ENCODE results near the gene GH1.
"Not testable (repeated sequence)": the region's sequence is repeated elsewhere in the genome, so short reads cannot be mapped to it uniquely, and the experiment has no call there.

GH1 gene

GRCh38 chr17:63918789-63919305 is at the start of gene GH1:
TSS of gene GH1 (minus strand) at chr17:63918839. CDS start at chr17:63918776, 63 bp downstream.
- not testable (repeated sequence) for DNase-seq

DNA sequence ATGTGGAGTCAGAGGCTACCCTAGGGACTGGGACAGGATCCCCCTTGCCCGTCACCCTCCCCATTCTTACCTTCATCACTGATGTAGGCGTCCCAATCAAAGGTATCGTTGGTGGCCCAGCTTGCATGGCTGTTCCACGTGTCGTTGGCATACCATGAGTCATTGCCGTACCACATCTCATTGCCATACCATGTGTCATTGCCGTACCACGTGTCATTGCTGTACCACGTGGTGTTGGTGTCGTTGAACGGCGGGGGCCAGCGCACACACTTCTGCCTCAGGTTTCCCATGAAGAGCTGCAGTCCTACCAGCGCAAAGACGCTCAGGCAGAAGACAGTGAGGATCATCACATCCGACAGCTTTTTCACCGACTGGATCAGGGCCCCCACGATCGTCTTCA is 49.3 kb upstream of the GH1 start:
- no peak for DNase-seq

GRCh38 chr17:63966646-63967264 is 48.1 kb upstream of the GH1 start:
- DNase-seq = no peak

DNA sequence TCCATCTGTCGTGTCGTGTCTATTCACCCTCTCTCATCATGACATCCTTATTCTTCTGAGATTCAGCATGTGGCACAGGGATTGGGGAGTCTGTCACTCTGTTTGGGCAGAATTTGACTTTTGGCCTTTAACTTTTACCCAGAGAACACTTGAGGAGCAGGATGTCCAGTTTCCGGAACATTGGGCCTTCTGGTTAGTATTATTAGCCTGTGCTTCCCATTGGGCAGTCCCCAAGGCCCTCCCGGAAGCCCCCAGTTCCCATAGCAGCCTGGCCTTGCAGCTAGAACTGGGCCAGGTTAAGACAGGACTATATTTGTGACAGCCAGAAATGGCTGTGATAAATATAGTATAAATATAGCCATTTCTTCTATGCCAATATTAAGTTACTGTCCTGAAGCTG is 44.5 kb upstream of the GH1 start:
- DNase-seq = no peak

DNA sequence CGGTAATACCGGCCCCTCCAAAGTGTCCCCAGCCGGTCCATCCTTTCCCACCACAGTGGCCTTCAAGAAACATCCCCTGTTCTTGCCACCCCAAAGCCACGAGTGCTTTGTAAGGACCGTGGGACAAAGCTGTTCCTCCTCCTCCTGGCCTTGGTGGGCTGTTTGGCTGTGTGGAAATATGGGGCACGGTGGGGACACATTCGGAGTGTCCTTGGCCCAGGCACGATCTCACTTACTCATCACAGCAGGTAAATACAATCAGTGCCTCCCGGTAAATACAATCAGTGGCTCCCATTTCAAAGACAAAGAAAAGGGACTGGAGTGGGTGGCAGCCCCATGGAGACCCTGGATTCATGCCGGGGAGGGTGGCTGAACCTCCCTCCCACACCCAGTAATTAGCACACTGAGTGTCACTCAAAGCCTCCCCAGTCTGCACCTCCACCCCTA is 43.7 kb upstream of the GH1 start:
- DNase-seq = no peak

- no peak for DNase-seq
Observed at GRCh38 chr17:63961355-63962212, 42.9 kb upstream of the GH1 start.

- no peak for DNase-seq
Observed at GRCh38 chr17:63960430-63960829, 41.8 kb upstream of the GH1 start.

GRCh38 chr17:63960006-63960405 is 41.4 kb upstream of the GH1 start:
- no peak for DNase-seq

GRCh38 chr17:63956296-63956920 is 37.8 kb upstream of the GH1 start:
- DNase-seq = no peak

DNA sequence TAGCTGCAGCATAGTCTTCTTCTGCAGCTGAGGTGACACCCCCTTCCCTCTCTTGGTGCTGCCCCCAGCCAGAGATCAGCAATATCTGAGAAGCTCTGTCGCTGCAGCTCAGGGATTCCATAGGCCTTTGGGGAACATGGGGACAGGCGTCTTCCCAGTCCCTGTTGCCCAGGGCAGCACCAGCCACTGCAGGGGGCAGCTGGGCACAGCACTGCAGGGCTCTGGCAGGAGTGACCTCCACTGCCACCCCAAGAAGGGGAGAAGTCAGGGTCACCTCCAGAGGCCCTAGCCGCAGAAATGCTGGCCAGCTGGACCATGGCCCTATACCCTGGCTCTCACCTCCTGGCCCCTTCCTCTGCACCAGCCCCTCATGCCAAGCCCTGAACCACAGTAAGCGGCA is 37.2 kb upstream of the GH1 start:
- DNase-seq = no peak

DNA sequence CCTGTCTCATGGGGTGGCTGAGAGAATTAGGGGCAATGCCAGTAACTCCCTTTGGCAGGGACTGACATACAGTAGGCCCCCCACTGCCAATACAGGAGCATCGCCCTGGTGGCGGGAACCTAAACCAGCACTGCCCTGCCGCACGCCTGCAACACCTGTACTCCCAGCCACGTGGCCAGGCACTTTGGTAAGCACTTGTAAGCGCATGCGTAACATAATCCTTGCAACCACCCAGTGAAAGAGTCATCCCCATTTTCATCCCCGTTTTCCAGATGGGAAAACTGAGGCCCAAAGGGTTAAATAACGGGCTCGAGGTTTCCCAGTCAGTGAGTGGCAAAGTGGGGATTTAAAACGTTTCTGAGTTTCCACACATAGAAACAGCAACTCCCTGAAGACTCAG is 36.6 kb upstream of the GH1 start:
- no peak for DNase-seq

- no peak for DNase-seq
Observed at GRCh38 chr17:63954402-63955063, 35.9 kb upstream of the GH1 start.

DNA sequence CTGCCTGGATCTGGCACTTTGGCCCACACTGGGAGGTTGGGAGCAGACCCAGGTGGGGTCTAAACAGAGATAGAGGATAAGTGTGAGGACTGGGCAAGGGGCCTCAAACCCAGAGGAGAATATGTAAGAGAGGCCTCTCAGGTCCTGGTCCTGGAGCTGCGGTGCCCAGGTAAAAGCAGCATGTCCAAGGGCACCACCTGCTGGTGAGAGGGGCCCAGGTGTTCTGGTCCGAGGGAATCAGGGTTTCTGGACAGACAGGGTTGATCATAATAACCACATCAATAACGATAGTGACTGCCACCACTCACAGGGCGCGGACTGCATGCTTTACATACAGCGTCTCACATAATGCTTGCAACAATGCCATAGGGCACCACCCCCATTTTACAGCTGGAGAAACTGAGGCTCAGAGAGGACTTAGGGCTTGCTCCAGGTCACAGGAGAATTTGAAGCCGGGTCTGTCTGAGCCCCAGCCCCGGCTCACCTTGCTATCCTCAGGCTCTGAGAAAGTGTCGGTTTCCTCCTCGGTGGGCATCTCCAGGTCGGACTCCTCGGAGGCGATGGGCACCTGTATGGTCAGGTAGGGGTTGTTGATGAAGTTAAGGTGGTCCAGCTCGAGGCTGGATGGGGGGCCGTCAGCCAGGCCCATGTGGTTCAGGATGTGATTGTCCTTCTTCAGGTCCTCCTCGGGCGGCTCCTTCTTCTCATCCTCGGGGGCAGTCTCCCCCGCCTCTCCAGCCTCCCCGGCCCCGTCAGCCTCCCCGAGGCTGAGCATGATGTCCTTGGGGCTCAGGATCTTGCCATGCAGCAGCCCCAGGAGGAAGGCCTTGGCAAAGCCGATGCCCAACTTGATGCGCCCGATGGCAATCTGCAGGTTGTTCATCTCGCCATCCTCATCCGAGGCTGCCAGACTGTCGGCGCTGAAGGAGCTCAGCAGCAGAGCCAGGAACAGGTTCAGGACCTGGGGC is 32.6 kb upstream of the GH1 start:
- DNase-seq = no peak

GRCh38 chr17:63949576-63950250 is 31.1 kb upstream of the GH1 start:
- DNase-seq = no peak

- DNase-seq = no peak
Observed at GRCh38 chr17:63948521-63948920, 29.9 kb upstream of the GH1 start.

DNA sequence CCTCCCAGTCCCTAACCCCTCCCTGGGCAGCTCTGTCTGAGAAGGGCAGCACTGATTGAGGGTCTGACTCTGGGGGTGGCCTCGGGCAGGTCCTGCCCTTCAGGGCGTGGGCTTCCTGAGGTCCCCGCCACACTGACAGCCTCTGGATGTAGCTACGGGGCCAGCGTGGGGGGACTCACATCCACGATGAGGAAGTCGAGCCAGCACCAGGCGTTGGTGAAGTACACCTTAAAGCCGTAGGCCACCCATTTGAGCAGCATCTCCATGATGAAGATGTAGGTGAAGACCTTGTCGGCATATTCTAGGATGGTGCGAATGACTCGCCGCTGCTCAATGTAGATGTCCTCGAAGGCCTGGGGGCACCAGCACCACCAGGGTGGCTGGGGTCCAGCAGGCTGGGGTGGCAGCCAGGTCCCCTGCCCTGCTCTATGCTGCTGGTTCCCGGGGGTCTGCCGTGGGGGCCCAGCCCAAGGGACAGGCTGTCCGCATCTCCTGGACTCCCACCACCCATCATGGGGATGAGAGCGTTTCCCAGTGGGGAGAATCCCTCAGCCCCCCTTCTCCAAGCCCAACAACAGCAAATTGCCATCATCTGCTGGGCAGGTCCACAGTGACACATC is 29.2 kb upstream of the GH1 start:
- DNase-seq = no peak

GRCh38 chr17:63946440-63947363 is 28.1 kb upstream of the GH1 start:
- no peak for DNase-seq

DNA sequence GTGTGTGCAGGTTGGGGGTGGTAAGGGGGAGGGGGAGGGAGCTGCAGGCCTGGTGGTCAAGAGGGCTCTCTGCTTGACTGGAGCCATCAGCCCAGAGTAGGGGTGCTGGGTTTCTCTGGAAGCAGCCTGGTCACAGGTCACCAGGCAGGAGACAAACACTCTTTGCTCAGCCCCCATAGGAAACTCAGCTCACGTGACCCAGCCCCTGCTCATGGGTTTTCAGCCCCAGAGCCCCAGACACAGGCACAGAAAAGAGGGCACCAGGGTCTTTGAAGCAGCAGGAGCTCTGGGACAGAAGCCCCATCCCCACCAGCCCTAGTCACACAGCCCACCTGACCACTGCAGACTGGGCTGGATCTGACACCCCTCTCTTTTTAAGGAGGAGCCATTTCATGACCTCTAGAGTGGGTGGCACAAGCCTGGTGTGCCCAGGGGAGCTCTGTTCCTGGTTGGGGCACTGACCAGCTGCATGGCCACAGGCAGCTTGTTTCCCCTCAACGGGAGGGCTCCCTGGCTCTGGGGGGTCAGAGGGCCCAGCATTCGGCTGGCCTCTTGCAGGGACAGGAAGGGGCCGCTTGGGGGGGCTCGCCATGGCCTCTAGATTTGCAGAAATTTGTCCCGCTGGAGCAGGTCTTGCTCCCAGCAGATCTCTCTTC is 27.3 kb upstream of the GH1 start:
- DNase-seq = no peak
